K562 (cell line): ENCODE data around the gene EXTL1. TPM values are rescaled to one million over a fixed set of nuclear protein-coding genes. Genes with fewer than 3 reads are reported as not detected.

Experiments used
- CBFA2T2 ChIP-seq: fragments of 450-650 bp; conservative IDR thresholded peaks from 2 replicates; pipeline ENCODE4 v1.6.1; 2017; ENCODE audit warnings: mild to moderate bottlenecking
- CHD1 ChIP-seq: fragments of 200-600 bp; sonication (generic); IDR thresholded peaks from one replicate; pipeline ENCODE4 v1.6.1; 2012; ENCODE audit warnings: mild to moderate bottlenecking, moderate library complexity, low read length, inconsistent platforms
- EGR1 ChIP-seq: fragments of 450-650 bp; conservative IDR thresholded peaks from 2 replicates; pipeline ENCODE4 v1.6.1; 2017; ENCODE audit warnings: mild to moderate bottlenecking
- GABPB2 ChIP-seq: fragments of 250-450 bp; sonication (Bioruptor Pico); conservative IDR thresholded peaks from 2 replicates; pipeline ENCODE4 v1.5.1; 2021; ENCODE audit warnings: mild to moderate bottlenecking
- HNRNPK ChIP-seq: fragments of 200-400 bp; formaldehyde crosslinking; IDR thresholded peaks from one replicate; pipeline ENCODE4 v1.6.1; 2018; ENCODE audit warnings: mild to moderate bottlenecking, low read depth, low read length; ENCODE audit not compliant: poor library complexity, severe bottlenecking
- PCBP1 ChIP-seq: fragments of 200-400 bp; formaldehyde crosslinking; IDR thresholded peaks from 2 replicates; pipeline ENCODE4 v1.6.1; 2018; ENCODE audit warnings: mild to moderate bottlenecking, low read depth, low read length; ENCODE audit not compliant: poor library complexity, severe bottlenecking
- SIRT6 ChIP-seq: IDR thresholded peaks from one replicate; pipeline ENCODE4 v1.6.1; 2012; ENCODE audit warnings: low read depth, mild to moderate bottlenecking, control low read depth, inconsistent platforms, low read length, moderate library complexity
- SIX5 ChIP-seq, 2 experiments: IDR thresholded peaks; 2 replicates each; pipeline ENCODE4 v1.6.1; 2011; ENCODE audit warnings: low read length in 2 of 2, borderline replicate concordance in 1 of 2, low read depth in 1 of 2, mild to moderate bottlenecking in 1 of 2, moderate library complexity in 1 of 2; ENCODE audit not compliant: insufficient read depth in 1 of 2
- TCF3 ChIP-seq: sonication (generic); formaldehyde crosslinking; IDR thresholded peaks from 2 replicates; pipeline ENCODE4 v1.4.0; 2020; ENCODE audit warnings: mild to moderate bottlenecking, missing genetic modification reagents
- TGIF2 ChIP-seq: sonication (generic); formaldehyde crosslinking; IDR thresholded peaks from 2 replicates; pipeline ENCODE4 v1.8.1; 2022; ENCODE audit warnings: mild to moderate bottlenecking, missing genetic modification reagents, moderate library complexity
- ZBTB7A ChIP-seq: IDR thresholded peaks from 2 replicates; pipeline ENCODE4 v1.6.1; 2011; ENCODE audit warnings: low read depth, mild to moderate bottlenecking, low read length, moderate library complexity, borderline replicate concordance; ENCODE audit not compliant: control insufficient read depth
- polyA plus RNA-seq, 8 experiments: library from polyadenylated mRNA; depleted of rRNA in 4 of 8; stranded (reverse) in 5 of 8; unstranded in 3 of 8; fragments of >200 nt; fragmentation: Nextera tagmentation in 2 of 8; fragmentation: Illumina TruSeq in 1 of 8; extraction: Ambion mirVana in 2 of 8; extraction: Trizol in 1 of 8; gene quantifications; 2 replicates each; pipeline versions ENCODE4 v1.2.1 to v1.2.3, GENCODE V29; 2011 to 2014; ENCODE audit warnings: inconsistent platforms in 1 of 8, missing spikeins in 1 of 8
- total RNA-seq, 7 experiments: library from RNA; depleted of rRNA in 6 of 7; stranded (reverse); fragments of >200 nt in 6 of 7; fragmentation: Illumina TruSeq in 2 of 7; extraction: Trizol in 2 of 7; gene quantifications; 2 replicates each; pipeline versions ENCODE4 v1.2.1 to v1.2.3, GENCODE V29; 2011 to 2021; ENCODE audit warnings: low replicate concordance in 1 of 7
- TF ChIP-seq, protein P1 (sequence below): fragments of 450-650 bp; conservative IDR thresholded peaks from 2 replicates; pipeline ENCODE4 v1.6.1; 2016; ENCODE audit warnings: missing genetic modification characterization, low read depth, mild to moderate bottlenecking, missing compliant biosample characterization, moderate library complexity
- TF ChIP-seq, protein P2 (sequence below): fragments of 150-350 bp; conservative IDR thresholded peaks from 2 replicates; pipeline ENCODE4 v1.6.1; 2014; ENCODE audit warnings: low read length
- TF ChIP-seq, protein P3 (sequence below): IDR thresholded peaks from 3 replicates; pipeline ENCODE4 v1.6.1; 2011; ENCODE audit warnings: borderline replicate concordance, mild to moderate bottlenecking, moderate library complexity; ENCODE audit not compliant: insufficient read length; ENCODE audit errors: extremely low read depth
- TF ChIP-seq, protein P4 (sequence below): sonication (generic); formaldehyde crosslinking; IDR thresholded peaks from 2 replicates; pipeline ENCODE4 v1.8.0; 2023; ENCODE audit warnings: missing genetic modification reagents, mild to moderate bottlenecking, borderline replicate concordance

The EXTL1 gene
- total and polyA plus RNA-seq, 9 of the 15 experiments (the other 6 are each of a cell fraction or from before 2014, with no cell fraction given): 0.04 to 0.23 (median 0.08) TPM; not detected in 3

DNA sequence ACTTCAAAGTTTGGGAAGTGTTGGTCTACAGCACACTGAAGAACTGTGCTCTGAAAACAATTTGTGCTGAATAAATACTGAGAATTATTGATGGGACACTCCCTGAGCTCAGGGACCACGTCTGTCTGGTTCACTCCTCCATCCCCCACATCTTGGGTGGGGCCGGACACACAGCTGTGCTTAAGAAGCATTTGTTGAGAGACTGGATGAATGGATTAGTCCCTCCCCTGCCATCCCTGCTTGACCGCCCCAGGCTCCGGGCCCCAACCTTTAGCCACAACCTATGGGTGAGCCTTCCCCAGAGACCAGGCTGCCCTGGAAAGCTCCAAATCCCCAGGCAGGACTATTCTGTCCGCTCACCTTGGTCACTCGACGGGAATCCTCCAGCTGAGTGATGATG lies 38.3 kb downstream of the EXTL1 start (continued):
- TF ChIP-seq, protein P1, sequence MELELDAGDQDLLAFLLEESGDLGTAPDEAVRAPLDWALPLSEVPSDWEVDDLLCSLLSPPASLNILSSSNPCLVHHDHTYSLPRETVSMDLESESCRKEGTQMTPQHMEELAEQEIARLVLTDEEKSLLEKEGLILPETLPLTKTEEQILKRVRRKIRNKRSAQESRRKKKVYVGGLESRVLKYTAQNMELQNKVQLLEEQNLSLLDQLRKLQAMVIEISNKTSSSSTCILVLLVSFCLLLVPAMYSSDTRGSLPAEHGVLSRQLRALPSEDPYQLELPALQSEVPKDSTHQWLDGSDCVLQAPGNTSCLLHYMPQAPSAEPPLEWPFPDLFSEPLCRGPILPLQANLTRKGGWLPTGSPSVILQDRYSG (tag): no peak
- TF ChIP-seq HNRNPK (no peak), SIRT6 (no peak), TGIF2 (CRISPR knock-in tag) (no peak), GABPB2 (no peak), PCBP1 (no peak), CBFA2T2 (0 out of 2 replicates have a peak, but pooled peaks have one; percentile 0), CHD1 (no peak), EGR1 (no peak), SIX5 (IDR thresholded peaks at IDR 0.05; ENCODE audit: borderline replicate concordance in 1 of 2, insufficient read depth in 1 of 2, low read depth in 1 of 2, low read length in 2 of 2) (no peak), TCF3 (peak; percentile 25; the same call in 1 of the 2 replicates), ZBTB7A (0 out of 2 replicates have a peak, but pooled peaks have one; percentile 24)
- TF ChIP-seq, protein P2, sequence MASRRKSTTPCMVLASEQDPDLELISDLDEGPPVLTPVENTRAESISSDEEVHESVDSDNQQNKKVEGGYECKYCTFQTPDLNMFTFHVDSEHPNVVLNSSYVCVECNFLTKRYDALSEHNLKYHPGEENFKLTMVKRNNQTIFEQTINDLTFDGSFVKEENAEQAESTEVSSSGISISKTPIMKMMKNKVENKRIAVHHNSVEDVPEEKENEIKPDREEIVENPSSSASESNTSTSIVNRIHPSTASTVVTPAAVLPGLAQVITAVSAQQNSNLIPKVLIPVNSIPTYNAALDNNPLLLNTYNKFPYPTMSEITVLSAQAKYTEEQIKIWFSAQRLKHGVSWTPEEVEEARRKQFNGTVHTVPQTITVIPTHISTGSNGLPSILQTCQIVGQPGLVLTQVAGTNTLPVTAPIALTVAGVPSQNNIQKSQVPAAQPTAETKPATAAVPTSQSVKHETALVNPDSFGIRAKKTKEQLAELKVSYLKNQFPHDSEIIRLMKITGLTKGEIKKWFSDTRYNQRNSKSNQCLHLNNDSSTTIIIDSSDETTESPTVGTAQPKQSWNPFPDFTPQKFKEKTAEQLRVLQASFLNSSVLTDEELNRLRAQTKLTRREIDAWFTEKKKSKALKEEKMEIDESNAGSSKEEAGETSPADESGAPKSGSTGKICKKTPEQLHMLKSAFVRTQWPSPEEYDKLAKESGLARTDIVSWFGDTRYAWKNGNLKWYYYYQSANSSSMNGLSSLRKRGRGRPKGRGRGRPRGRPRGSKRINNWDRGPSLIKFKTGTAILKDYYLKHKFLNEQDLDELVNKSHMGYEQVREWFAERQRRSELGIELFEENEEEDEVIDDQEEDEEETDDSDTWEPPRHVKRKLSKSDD: no peak
- TF ChIP-seq, protein P3, sequence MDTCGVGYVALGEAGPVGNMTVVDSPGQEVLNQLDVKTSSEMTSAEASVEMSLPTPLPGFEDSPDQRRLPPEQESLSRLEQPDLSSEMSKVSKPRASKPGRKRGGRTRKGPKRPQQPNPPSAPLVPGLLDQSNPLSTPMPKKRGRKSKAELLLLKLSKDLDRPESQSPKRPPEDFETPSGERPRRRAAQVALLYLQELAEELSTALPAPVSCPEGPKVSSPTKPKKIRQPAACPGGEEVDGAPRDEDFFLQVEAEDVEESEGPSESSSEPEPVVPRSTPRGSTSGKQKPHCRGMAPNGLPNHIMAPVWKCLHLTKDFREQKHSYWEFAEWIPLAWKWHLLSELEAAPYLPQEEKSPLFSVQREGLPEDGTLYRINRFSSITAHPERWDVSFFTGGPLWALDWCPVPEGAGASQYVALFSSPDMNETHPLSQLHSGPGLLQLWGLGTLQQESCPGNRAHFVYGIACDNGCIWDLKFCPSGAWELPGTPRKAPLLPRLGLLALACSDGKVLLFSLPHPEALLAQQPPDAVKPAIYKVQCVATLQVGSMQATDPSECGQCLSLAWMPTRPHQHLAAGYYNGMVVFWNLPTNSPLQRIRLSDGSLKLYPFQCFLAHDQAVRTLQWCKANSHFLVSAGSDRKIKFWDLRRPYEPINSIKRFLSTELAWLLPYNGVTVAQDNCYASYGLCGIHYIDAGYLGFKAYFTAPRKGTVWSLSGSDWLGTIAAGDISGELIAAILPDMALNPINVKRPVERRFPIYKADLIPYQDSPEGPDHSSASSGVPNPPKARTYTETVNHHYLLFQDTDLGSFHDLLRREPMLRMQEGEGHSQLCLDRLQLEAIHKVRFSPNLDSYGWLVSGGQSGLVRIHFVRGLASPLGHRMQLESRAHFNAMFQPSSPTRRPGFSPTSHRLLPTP: no peak
- TF ChIP-seq, protein P4, sequence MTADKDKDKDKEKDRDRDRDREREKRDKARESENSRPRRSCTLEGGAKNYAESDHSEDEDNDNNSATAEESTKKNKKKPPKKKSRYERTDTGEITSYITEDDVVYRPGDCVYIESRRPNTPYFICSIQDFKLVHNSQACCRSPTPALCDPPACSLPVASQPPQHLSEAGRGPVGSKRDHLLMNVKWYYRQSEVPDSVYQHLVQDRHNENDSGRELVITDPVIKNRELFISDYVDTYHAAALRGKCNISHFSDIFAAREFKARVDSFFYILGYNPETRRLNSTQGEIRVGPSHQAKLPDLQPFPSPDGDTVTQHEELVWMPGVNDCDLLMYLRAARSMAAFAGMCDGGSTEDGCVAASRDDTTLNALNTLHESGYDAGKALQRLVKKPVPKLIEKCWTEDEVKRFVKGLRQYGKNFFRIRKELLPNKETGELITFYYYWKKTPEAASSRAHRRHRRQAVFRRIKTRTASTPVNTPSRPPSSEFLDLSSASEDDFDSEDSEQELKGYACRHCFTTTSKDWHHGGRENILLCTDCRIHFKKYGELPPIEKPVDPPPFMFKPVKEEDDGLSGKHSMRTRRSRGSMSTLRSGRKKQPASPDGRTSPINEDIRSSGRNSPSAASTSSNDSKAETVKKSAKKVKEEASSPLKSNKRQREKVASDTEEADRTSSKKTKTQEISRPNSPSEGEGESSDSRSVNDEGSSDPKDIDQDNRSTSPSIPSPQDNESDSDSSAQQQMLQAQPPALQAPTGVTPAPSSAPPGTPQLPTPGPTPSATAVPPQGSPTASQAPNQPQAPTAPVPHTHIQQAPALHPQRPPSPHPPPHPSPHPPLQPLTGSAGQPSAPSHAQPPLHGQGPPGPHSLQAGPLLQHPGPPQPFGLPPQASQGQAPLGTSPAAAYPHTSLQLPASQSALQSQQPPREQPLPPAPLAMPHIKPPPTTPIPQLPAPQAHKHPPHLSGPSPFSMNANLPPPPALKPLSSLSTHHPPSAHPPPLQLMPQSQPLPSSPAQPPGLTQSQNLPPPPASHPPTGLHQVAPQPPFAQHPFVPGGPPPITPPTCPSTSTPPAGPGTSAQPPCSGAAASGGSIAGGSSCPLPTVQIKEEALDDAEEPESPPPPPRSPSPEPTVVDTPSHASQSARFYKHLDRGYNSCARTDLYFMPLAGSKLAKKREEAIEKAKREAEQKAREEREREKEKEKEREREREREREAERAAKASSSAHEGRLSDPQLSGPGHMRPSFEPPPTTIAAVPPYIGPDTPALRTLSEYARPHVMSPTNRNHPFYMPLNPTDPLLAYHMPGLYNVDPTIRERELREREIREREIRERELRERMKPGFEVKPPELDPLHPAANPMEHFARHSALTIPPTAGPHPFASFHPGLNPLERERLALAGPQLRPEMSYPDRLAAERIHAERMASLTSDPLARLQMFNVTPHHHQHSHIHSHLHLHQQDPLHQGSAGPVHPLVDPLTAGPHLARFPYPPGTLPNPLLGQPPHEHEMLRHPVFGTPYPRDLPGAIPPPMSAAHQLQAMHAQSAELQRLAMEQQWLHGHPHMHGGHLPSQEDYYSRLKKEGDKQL: no peak
